ENCODE results near the gene ATG4B. TPM values are rescaled to one million over a fixed set of nuclear protein-coding genes. Genes with fewer than 3 reads are reported as not detected.

The ATG4B gene
- total and polyA plus RNA-seq, 2 donors (not counting 3 experiments of a cell fraction or from before 2014, with no cell fraction given), result 83.6 to 113 TPM

DNA sequence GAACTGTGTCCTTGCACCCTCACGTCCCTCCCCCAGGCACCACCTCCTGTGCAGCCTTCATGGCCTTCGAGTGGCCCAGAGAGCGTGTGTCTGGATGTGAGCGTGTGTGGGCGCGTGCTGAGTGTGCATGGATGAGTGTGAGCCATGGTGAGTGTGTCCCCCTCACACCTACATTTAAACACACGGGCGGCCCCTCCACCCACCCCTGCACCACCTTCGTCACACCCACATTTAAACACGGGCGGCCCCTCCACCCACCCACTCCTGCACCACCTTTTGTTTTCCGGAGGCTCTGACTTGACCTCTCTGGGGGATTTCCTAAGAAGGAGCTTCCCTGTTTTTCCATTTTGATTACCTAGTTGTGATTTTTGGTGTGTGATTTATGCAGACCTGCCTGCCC, 31.3 kb downstream of the ATG4B start:
- DNase-seq (ENCODE audit: low read depth, low spot score), result no peak
- H3K9ac ChIP-seq (replicated peaks; ENCODE audit: extremely low read depth, insufficient read depth, low read length), result no peak overlapping the region
- H4K20me1 ChIP-seq (replicated peaks; ENCODE audit: control insufficient read depth, extremely low read depth, insufficient read depth, low read length), result no peaks in the 10 kb centered on the region
- no peak overlapping the region for H3K4me2 ChIP-seq (ENCODE audit: insufficient read depth, low read length)
- H3K27me3 ChIP-seq (ENCODE audit: control insufficient read depth in 2 of 2, insufficient read depth in 2 of 2, low read length in 2 of 2), result no peaks in the 10 kb centered on the region
- CTCF ChIA-PET, result no interaction called here
- dilution Hi-C loops (cut with MboI; ENCODE audit: extremely low pct_ligation_motif_present, low sequenced_read_pairs), result no loop called here
- H3K4me3 ChIP-seq (replicated peaks in 1 of 3; ENCODE audit: insufficient read depth in 1 of 3, low read depth in 1 of 3, low read length in 3 of 3), result no peak overlapping the region
- peaks cover 20% of the 10 kb centered on the region for H3K4me1 ChIP-seq (ENCODE audit: control insufficient read depth, extremely low read depth, insufficient read depth, low read length)
- no peak overlapping the region for H3K27ac ChIP-seq (ENCODE audit: insufficient read depth, low read depth, low read length)
- no peaks in the 10 kb centered on the region for H3K9me1 ChIP-seq (replicated peaks; ENCODE audit: control insufficient read depth, extremely low read depth, insufficient read depth, low read length)
- BruUV-seq (replicated peaks), result no TSS peak
- no peak for FAIRE-seq
- intact Hi-C loops (cut with micrococcal nuclease), result no loop called here
- TF ChIP-seq, protein P1, sequence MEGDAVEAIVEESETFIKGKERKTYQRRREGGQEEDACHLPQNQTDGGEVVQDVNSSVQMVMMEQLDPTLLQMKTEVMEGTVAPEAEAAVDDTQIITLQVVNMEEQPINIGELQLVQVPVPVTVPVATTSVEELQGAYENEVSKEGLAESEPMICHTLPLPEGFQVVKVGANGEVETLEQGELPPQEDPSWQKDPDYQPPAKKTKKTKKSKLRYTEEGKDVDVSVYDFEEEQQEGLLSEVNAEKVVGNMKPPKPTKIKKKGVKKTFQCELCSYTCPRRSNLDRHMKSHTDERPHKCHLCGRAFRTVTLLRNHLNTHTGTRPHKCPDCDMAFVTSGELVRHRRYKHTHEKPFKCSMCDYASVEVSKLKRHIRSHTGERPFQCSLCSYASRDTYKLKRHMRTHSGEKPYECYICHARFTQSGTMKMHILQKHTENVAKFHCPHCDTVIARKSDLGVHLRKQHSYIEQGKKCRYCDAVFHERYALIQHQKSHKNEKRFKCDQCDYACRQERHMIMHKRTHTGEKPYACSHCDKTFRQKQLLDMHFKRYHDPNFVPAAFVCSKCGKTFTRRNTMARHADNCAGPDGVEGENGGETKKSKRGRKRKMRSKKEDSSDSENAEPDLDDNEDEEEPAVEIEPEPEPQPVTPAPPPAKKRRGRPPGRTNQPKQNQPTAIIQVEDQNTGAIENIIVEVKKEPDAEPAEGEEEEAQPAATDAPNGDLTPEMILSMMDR (IDR thresholded peaks at IDR 0.05; ENCODE audit: extremely low read depth in 1 of 2, insufficient read depth in 1 of 2, low read depth in 1 of 2, low read length in 2 of 2), result no peak
- TF ChIP-seq JUN (IDR thresholded peaks at IDR 0.05; ENCODE audit: borderline replicate concordance, insufficient read depth, insufficient read length, low read depth) (no peak), POLR2A (IDR thresholded peaks at IDR 0.05; ENCODE audit: low read depth, low read length) (no peak)
- TF ChIP-seq, protein P2, sequence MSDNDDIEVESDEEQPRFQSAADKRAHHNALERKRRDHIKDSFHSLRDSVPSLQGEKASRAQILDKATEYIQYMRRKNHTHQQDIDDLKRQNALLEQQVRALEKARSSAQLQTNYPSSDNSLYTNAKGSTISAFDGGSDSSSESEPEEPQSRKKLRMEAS (IDR thresholded peaks at IDR 0.05; ENCODE audit: insufficient read depth, insufficient read length), result no peak
- no peaks in the 10 kb centered on the region for H3K79me2 ChIP-seq (ENCODE audit: control insufficient read depth, insufficient read depth, low read length)
- no peaks in the 10 kb centered on the region for H3K9me3 ChIP-seq (replicated peaks; ENCODE audit: control insufficient read depth, insufficient read depth, low read length)
- POLR2A ChIA-PET, result no interaction called here
- H3K36me3 ChIP-seq (ENCODE audit: control insufficient read depth in 2 of 2, extremely low read depth in 1 of 2, insufficient read depth in 2 of 2, low read length in 2 of 2), result peaks cover 0 to 25% of the 10 kb centered on the region in 2 experiments
- no peak overlapping the region for H2AFZ ChIP-seq (ENCODE audit: low read depth, low read length)

DNA sequence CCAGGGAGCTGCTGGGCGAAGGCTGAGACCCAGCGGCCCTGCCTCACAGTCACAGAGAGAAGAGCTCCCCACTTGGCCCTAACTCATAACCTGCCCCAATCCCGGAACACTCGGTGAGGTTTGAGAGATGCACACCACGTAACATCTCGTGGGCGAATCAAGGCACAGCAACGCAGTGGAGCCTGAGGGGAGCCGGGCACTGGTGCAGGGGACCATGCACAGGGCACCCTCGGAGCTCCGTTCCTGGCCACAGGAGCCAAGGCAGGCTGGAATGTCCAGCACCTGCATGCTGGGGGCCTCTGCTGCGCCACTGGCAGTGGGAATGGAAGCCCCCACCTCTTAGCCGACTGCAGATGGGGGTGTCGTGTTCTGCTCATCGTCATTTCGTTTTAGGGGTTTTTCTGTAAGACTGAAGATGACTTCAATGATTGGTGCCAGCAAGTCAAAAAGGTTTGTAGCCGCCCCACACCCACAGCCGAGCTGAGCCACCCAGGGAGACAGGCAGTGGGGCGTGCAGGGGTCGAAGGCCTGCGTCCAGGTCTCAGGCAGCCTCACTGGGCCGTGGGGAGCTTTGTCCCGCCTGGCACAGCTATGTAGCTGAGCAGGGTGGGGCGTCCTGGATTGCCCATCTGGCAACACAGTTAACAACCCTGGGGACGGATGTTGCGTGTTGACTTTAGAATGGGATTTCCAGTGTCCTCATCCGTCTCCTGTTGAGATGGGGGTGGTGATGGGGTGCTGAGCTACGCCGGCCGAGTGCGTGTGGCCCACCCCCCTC, 33.0 kb downstream of the ATG4B start:
- ChIA-PET POLR2A (no interaction called here), CTCF (no interaction called here)
- Histone ChIP-seq H3K9ac (replicated peaks; ENCODE audit: extremely low read depth, insufficient read depth, low read length) (no peak overlapping the region), H3K4me1 (ENCODE audit: control insufficient read depth, extremely low read depth, insufficient read depth, low read length) (peaks cover 15% of the 10 kb centered on the region), H3K9me3 (replicated peaks; ENCODE audit: control insufficient read depth, insufficient read depth, low read length) (no peaks in the 10 kb centered on the region), H3K4me3 (replicated peaks in 1 of 3; ENCODE audit: insufficient read depth in 1 of 3, low read depth in 1 of 3, low read length in 3 of 3) (no peak overlapping the region), H3K27me3 (ENCODE audit: control insufficient read depth in 2 of 2, insufficient read depth in 2 of 2, low read length in 2 of 2) (no peaks in the 10 kb centered on the region), H2AFZ (ENCODE audit: low read depth, low read length) (no peak overlapping the region), H3K79me2 (ENCODE audit: control insufficient read depth, insufficient read depth, low read length) (no peaks in the 10 kb centered on the region), H3K27ac (ENCODE audit: insufficient read depth, low read depth, low read length) (no peak overlapping the region), H3K36me3 (ENCODE audit: control insufficient read depth in 2 of 2, extremely low read depth in 1 of 2, insufficient read depth in 2 of 2, low read length in 2 of 2) (peaks cover 0 to 25% of the 10 kb centered on the region in 2 experiments), H4K20me1 (replicated peaks; ENCODE audit: control insufficient read depth, extremely low read depth, insufficient read depth, low read length) (no peaks in the 10 kb centered on the region), H3K9me1 (replicated peaks; ENCODE audit: control insufficient read depth, extremely low read depth, insufficient read depth, low read length) (no peaks in the 10 kb centered on the region), H3K4me2 (ENCODE audit: insufficient read depth, low read length) (no peak overlapping the region)
- intact Hi-C loops (cut with micrococcal nuclease), result no loop called here
- FAIRE-seq (no peak), DNase-seq (ENCODE audit: low read depth, low spot score) (no peak)
- TF ChIP-seq, protein P2 (IDR thresholded peaks at IDR 0.05; ENCODE audit: insufficient read depth, insufficient read length), result no peak
- TF ChIP-seq EZH2 (IDR thresholded peaks at IDR 0.05; ENCODE audit: borderline replicate concordance, low read depth, low read length, severe bottlenecking) (no peak), JUN (IDR thresholded peaks at IDR 0.05; ENCODE audit: borderline replicate concordance, insufficient read depth, insufficient read length, low read depth) (no peak), GATA2 (IDR thresholded peaks at IDR 0.05; ENCODE audit: insufficient read depth, insufficient read length, low read depth, low read length) (no peak), MYC (IDR thresholded peaks at IDR 0.05; ENCODE audit: low read depth, low read length) (no peak), POLR2AphosphoS5 (IDR thresholded peaks at IDR 0.05; ENCODE audit: insufficient read depth, low read depth, low read length) (no peak), FOS (IDR thresholded peaks at IDR 0.05; ENCODE audit: borderline replicate concordance, insufficient read depth, low read length) (no peak), POLR2A (IDR thresholded peaks at IDR 0.05; ENCODE audit: low read depth, low read length) (no peak)
- TF ChIP-seq, protein P1 (IDR thresholded peaks at IDR 0.05; ENCODE audit: extremely low read depth in 1 of 2, insufficient read depth in 1 of 2, low read depth in 1 of 2, low read length in 2 of 2), result no peak
- BruUV-seq (replicated peaks), result no TSS peak
- dilution Hi-C loops (cut with MboI; ENCODE audit: extremely low pct_ligation_motif_present, low sequenced_read_pairs), result no loop called here
